GM19023 (cell line): ENCODE results near the gene GALNT1.

Experiments used
- ATAC-seq: cut with Tn5 transposase; IDR thresholded peaks from one replicate; pipeline ENCODE4 v1.9.1; 2021; ENCODE audit warnings: mild to moderate bottlenecking, moderate library complexity; ENCODE audit not compliant: unreplicated experiment

GALNT1 gene

DNA sequence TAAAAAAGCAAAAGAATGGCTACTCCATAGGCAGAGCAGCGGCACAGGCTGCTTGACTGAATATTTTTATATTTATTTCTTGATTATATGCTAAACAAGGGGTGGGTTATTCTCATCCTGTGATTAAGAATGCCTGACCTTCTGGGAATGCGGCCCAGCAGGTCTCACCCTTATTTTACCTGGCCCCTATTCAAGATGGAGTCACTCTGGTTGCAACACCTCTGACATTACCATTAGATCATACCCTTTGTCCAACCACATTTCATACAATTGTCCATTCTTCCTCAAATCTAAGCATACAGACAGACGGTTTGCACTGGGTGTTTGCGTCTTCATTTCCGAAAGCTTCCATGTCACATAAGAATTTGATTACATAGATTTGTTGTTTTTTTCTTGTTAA lies 168.2 kb downstream of the GALNT1 start:
- no peak for ATAC-seq

DNA sequence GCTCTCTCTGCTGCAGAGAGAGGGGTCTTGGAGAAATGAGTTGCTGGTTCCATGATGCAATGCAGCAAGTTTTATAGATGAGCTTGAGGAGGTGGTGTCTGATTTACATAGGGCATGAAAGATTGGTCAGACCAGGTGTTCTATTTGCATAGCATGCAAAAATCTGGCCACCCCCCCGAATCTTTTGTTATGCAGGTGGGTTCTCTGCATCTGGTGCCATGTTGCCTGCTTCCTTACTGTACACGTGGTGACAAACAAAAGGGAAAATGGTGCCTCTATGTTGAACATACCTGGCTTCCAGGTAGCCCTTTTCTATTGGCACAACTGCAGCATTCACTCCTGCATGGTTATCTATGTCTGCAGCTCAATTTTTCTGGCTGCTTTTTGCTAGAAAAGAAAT lies 169.4 kb downstream of the GALNT1 start:
- no peak for ATAC-seq

DNA sequence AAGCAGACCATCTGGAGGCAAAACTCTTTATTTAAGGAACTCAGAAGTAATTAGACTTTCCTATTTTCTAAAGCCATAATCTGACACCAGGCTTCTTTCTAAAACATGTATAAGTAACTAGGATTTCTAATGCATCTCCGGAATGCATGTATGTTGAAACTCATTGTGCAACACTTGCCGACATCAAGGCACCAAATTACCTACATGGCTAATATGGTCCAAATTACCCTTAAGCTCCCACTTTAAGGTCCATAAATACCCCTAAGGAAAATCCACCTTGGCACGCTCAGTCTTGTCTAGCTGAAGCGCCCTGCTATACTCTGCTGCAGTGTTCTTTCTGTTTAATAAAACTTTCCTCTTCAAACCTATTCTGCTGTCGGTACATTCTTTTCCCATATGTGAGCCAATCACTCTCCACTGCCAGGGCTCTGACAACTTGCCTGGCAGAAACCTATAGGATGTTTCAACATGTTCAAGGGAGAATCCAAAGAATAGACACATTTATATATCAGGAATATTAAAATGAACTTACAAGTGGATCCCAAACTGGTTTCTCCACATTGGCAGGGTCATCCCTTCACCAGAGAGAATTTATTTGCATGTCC lies 171.9 kb downstream of the GALNT1 start:
- ATAC-seq, result no peak

DNA sequence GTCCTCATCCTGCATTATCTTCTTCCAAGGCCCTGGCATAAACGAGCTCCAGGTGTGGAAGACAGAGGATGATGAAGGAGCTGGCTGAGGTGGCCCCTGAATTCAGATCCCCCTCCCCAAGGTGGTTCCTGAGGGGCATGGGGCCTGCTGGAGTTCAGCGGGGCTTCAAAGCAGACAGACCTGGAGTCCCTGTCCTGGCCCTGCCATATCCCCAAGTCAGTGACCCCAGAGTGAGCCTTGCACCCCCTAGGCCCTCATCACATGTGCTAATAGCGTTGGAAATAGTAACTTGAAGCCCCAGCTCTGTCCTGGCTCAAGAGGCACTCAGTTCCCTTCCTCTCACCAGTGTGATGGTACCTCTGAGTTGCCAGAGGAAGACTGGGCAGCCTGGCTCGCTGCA lies 172.9 kb downstream of the GALNT1 start:
- ATAC-seq, result no peak

DNA sequence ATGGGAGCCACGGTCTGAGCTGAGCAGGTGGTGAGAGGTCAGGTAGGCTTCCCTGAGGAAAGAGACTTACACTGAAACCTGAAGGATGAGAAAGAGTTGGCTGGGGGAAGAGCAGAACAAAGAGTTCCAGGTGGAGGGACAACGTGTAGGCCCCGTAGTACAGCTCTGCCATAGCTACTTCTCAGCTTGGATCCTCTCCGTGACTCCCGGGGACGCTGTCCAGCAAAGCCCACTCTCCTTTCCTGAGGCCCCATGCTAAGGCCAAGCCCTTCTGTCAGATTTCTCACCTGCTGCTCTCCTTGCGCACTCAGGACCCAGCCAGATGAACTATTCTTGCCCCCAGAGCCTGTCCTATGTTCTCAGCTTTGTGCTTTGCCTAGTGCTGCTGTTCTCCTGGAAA lies 173.8 kb downstream of the GALNT1 start:
- ATAC-seq, result no peak

DNA sequence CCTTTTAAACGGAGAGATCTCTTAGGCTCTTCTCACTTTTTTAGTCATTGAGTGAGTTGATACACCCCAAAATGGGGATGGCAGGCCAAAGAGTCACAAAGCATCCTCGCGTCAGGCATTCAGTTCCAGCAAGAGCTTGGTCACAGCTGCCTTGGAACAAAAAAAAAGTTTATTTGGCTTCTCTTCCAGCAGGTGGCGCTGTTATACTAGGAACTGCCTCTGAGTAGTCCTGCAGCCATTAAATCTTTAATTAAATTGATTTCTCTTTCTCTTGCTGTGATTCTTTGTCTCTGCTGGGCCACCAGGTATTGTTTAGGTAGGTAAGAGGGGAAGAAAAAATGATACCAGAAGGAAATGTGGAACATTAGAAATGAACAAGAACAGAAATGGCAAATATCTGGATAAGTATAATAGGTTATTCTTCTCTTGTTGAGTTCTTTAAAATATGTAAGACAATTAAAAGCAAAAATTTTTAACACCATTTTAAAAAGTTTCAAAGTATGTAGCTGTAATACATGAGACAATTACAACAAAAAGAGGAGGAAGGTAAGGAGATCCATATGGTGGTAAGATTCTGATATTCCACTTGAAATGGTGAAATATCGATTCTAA lies 175.1 kb downstream of the GALNT1 start:
- ATAC-seq, result no peak
